ENCODE data around the gene DOK4. TPM values are rescaled to one million over a fixed set of nuclear protein-coding genes. Genes with fewer than 3 reads are reported as not detected.

DOK4 gene
- total and polyA plus RNA-seq, 2 of the 8 experiments (the other 6 are each of a cell fraction or from before 2014, with no cell fraction given) = 24.0 to 28.9 TPM

DNA sequence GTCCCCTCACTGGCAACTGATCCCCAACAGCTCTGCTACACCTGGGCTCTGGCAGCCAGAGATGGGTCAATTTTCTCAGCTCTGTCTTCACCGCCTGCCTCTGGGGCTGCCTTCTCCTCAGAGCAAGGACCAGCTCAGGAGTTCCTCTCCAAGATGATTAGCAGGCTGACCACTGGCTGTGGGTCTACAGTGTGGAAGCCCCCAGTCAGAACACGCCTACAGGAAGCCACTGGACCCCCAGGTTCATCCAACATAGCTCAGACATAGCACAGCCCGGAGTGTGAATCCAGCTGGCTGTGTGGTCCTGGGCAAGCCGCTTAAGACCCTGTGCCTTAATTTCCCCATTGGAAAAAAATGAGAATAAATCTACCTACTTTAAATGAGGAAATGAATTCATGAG lies 4.9 kb downstream of the DOK4 start (continued):
- TF ChIP-seq, protein P1, sequence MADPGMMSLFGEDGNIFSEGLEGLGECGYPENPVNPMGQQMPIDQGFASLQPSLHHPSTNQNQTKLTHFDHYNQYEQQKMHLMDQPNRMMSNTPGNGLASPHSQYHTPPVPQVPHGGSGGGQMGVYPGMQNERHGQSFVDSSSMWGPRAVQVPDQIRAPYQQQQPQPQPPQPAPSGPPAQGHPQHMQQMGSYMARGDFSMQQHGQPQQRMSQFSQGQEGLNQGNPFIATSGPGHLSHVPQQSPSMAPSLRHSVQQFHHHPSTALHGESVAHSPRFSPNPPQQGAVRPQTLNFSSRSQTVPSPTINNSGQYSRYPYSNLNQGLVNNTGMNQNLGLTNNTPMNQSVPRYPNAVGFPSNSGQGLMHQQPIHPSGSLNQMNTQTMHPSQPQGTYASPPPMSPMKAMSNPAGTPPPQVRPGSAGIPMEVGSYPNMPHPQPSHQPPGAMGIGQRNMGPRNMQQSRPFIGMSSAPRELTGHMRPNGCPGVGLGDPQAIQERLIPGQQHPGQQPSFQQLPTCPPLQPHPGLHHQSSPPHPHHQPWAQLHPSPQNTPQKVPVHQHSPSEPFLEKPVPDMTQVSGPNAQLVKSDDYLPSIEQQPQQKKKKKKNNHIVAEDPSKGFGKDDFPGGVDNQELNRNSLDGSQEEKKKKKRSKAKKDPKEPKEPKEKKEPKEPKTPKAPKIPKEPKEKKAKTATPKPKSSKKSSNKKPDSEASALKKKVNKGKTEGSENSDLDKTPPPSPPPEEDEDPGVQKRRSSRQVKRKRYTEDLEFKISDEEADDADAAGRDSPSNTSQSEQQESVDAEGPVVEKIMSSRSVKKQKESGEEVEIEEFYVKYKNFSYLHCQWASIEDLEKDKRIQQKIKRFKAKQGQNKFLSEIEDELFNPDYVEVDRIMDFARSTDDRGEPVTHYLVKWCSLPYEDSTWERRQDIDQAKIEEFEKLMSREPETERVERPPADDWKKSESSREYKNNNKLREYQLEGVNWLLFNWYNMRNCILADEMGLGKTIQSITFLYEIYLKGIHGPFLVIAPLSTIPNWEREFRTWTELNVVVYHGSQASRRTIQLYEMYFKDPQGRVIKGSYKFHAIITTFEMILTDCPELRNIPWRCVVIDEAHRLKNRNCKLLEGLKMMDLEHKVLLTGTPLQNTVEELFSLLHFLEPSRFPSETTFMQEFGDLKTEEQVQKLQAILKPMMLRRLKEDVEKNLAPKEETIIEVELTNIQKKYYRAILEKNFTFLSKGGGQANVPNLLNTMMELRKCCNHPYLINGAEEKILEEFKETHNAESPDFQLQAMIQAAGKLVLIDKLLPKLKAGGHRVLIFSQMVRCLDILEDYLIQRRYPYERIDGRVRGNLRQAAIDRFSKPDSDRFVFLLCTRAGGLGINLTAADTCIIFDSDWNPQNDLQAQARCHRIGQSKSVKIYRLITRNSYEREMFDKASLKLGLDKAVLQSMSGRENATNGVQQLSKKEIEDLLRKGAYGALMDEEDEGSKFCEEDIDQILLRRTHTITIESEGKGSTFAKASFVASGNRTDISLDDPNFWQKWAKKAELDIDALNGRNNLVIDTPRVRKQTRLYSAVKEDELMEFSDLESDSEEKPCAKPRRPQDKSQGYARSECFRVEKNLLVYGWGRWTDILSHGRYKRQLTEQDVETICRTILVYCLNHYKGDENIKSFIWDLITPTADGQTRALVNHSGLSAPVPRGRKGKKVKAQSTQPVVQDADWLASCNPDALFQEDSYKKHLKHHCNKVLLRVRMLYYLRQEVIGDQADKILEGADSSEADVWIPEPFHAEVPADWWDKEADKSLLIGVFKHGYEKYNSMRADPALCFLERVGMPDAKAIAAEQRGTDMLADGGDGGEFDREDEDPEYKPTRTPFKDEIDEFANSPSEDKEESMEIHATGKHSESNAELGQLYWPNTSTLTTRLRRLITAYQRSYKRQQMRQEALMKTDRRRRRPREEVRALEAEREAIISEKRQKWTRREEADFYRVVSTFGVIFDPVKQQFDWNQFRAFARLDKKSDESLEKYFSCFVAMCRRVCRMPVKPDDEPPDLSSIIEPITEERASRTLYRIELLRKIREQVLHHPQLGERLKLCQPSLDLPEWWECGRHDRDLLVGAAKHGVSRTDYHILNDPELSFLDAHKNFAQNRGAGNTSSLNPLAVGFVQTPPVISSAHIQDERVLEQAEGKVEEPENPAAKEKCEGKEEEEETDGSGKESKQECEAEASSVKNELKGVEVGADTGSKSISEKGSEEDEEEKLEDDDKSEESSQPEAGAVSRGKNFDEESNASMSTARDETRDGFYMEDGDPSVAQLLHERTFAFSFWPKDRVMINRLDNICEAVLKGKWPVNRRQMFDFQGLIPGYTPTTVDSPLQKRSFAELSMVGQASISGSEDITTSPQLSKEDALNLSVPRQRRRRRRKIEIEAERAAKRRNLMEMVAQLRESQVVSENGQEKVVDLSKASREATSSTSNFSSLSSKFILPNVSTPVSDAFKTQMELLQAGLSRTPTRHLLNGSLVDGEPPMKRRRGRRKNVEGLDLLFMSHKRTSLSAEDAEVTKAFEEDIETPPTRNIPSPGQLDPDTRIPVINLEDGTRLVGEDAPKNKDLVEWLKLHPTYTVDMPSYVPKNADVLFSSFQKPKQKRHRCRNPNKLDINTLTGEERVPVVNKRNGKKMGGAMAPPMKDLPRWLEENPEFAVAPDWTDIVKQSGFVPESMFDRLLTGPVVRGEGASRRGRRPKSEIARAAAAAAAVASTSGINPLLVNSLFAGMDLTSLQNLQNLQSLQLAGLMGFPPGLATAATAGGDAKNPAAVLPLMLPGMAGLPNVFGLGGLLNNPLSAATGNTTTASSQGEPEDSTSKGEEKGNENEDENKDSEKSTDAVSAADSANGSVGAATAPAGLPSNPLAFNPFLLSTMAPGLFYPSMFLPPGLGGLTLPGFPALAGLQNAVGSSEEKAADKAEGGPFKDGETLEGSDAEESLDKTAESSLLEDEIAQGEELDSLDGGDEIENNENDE (IDR thresholded peaks at IDR 0.05; ENCODE audit: insufficient replicate concordance, low read length) = no peak
- TF ChIP-seq SUZ12 (IDR thresholded peaks at IDR 0.05; ENCODE audit: low read length) (no peak), POLR2A (IDR thresholded peaks at IDR 0.05; ENCODE audit: control extremely low read depth in 1 of 2, low read depth in 2 of 2, low read length in 2 of 2) (no peak), BCL11A (IDR thresholded peaks at IDR 0.05; ENCODE audit: low read depth in 2 of 2, low read length in 2 of 2) (no peak), RAD21 (IDR thresholded peaks at IDR 0.05 in 1 of 2, conservative IDR thresholded peaks at IDR 0.05 in 1 of 2; ENCODE audit: low read depth in 2 of 2, low read length in 2 of 2) (no peak), EZH2 (IDR thresholded peaks at IDR 0.05; ENCODE audit: low read depth, low read length, severe bottlenecking) (no peak), JUND (IDR thresholded peaks at IDR 0.05; ENCODE audit: low read length) (no peak), CBX8 (IDR thresholded peaks at IDR 0.05; ENCODE audit: borderline replicate concordance, low read depth, low read length) (no peak), RNF2 (IDR thresholded peaks at IDR 0.05; ENCODE audit: borderline replicate concordance, low read depth, low read length, missing control alignments, poor library complexity, severe bottlenecking) (no peak), HDAC2 (IDR thresholded peaks at IDR 0.05; ENCODE audit: borderline replicate concordance in 1 of 2, low read depth in 2 of 2, low read length in 2 of 2) (no peak), CHD1 (IDR thresholded peaks at IDR 0.05; ENCODE audit: low read depth, low read length) (no peak)

Measured in H1 (cell line).